Epithelial cell of proximal tubule (primary cell): ENCODE data around the gene CYP2R1. TPM values are rescaled to one million over a fixed set of nuclear protein-coding genes. Genes with fewer than 3 reads are reported as not detected.
A peak's percentile ranks its signal among the peaks of the same experiment; 100 is the strongest.
"Not testable (repeated sequence)": the region's sequence is repeated elsewhere in the genome, so short reads cannot be mapped to it uniquely, and the experiment has no call there.

Source experiments
- DNase-seq: peaks from one replicate; pipeline ENCODE4 v3.0.0-alpha.2; 2011; ENCODE audit warnings: low read depth
- H3K4me3 ChIP-seq: 2 replicates; pipeline ENCODE4 v1.5.1; 2011; ENCODE audit warnings: low read depth, mild to moderate bottlenecking, low read length
- total RNA-seq: library from RNA; depleted of rRNA; stranded (reverse); fragments of >200 nt; gene quantifications from 2 replicates; pipeline ENCODE4 v1.2.3, GENCODE V29; 2015
- TF ChIP-seq, protein P1 (sequence below): conservative IDR thresholded peaks from 2 replicates; pipeline ENCODE4 v1.5.1; 2012; ENCODE audit warnings: low read depth, mild to moderate bottlenecking, low read length

The CYP2R1 gene
- total RNA-seq, 1 donor from 2014 or later: 6.2 TPM

DNA sequence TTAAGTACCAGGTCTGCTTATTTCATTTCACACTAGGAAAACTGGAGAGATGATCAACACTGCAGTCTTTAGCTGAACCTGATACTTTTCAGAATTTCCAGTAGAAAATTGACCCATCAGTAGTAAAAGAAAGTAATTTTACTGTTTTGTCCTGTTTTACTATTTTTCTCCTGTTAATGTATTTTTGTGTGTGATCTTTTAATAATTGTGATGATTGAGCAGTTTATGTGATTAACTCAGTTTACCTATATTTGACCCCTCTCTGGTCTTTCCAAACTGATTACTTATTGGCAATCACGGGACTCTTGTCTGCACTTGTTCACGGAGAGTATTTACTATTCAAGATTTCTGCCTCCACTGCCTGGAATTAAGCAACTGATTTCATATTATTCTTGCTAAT lies 546 bp upstream of the CYP2R1 start:
- TF ChIP-seq, protein P1, sequence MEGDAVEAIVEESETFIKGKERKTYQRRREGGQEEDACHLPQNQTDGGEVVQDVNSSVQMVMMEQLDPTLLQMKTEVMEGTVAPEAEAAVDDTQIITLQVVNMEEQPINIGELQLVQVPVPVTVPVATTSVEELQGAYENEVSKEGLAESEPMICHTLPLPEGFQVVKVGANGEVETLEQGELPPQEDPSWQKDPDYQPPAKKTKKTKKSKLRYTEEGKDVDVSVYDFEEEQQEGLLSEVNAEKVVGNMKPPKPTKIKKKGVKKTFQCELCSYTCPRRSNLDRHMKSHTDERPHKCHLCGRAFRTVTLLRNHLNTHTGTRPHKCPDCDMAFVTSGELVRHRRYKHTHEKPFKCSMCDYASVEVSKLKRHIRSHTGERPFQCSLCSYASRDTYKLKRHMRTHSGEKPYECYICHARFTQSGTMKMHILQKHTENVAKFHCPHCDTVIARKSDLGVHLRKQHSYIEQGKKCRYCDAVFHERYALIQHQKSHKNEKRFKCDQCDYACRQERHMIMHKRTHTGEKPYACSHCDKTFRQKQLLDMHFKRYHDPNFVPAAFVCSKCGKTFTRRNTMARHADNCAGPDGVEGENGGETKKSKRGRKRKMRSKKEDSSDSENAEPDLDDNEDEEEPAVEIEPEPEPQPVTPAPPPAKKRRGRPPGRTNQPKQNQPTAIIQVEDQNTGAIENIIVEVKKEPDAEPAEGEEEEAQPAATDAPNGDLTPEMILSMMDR: no peak
- no peak for DNase-seq
- H3K4me3 ChIP-seq: peak overlapping the region; percentile 59

DNA sequence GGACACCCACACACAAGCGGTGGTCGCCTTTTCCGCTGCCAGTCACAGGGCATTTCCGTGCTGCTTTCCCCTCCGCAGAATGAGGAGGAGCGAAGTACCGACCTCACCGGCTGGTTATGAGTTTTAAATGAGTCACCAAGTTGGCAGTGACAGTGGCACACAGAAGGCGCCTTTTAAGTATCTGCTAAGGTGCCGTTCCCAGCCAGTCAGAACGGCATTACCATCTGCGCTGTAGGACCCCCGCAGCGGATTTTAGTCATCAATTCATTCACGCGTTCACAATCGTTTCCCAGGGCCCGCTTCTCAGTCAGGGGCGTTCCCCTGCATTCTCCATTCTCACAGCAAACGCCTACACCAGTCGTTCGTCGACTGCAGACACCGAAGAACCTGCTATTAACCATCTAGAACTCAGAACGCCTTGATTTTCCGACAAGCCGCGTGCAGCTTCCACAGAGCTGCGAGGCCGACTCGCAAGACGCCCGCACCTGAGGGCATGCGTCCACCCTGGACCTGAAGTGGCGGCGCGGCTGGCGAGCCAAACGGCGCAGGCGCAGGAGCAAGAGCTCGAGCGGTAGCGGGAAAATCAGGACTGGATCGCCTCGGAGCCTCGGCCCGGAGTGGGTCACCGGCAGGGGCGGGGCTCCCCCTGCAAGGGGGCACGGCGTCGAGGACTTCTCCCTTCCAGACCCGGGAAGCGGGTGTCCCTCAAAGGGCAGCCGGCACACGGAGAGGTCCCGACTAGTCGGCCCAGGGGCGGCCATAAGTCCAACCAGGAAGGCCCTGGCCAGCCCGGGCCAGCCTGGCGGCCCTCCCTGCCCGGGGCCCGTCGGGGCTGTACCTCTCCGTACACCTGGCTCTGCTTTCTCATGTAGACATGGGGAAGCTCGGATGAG lies 642 bp downstream of the CYP2R1 start:
- peak; percentile 68 for DNase-seq
- TF ChIP-seq, protein P1: no peak
- H3K4me3 ChIP-seq: peak overlapping the region; percentile 59

DNA sequence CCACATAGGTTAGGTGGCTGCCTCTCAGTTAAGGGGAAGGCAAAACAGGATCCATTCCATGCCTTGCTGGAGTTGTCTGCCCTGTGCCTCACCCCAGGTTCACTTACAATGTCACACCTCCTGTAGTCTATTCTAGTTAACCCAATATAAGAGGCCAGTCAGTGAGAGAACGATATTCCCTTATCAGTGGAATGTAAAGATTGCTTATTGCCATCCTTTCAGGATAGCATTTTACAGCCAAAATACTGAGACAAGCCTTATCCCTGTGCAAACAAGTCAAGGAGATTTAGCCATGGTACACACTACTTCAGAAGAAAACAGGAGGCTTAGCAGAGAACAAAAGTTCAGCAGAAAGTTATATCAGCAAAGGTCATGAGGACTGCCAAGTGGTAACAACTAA lies 5.5 kb downstream of the CYP2R1 start:
- DNase-seq: no peak
- TF ChIP-seq, protein P1: no peak

DNA sequence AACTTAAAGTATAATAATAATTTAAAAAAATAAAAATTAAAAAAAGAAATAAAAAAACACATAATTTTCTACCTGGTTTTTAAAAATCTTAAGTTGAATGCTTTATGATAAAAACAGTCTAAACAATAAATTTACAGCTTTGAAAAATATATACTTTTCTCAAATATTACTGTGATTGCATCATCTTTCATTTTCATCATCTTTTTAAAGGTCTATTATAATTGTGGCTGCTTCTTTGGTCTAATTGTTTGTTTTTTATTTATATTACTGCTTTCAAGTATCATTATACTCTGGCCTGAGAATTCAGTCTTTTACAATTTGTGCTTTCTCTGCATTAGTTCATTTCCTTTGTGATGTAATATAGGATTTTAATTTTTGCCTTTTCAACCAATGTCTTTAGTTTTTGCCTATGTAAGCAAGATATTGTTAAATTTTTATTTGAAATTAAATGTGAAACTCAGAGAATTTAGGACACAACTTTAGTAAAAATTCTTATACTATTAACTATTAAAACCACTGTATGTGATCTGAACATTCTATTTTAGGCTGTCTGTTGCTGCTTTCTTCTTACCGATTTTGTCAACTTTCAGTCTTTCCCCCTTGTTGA lies 7.3 kb downstream of the CYP2R1 start:
- DNase-seq: no peak
- TF ChIP-seq, protein P1: no peak
- no peak overlapping the region for H3K4me3 ChIP-seq

More for the DNA sequence above, 5.5 kb downstream of the CYP2R1 start:
- no peak overlapping the region for H3K4me3 ChIP-seq

DNA sequence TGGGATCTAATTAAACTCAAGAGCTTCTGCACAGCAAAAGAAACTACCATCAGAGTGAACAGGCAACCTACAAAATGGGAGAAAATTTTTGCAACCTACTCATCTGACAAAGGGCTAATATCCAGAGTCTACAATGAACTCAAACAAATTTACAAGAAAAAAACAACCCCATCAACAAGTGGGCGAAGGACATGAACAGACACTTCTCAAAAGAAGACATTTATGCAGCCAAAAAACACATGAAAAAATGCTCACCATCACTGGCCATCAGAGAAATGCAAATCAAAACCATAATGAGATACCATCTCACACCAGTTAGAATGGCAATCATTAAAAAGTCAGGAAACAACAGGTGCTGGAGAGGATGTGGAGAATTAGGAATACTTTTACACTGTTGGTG lies 8.3 kb downstream of the CYP2R1 start:
- not testable (repeated sequence) for H3K4me3 ChIP-seq, DNase-seq

DNA sequence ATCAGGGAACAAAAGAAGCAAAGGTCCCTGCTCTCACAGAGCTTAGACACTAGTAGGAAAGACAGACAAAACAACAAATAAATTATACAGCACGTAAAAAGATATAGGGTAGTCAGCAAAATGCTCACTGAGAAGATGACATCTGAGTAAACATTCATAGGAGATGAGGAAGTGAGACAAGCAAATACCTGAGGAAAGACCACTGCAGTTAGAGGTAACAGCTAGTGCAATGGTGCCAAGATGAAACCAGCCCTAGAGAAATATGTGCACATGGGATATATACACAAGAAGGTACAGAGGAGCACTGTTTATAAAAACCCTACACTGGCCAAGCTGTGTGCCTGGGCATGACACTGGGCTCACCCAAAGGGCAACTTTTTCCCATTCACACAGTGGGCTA lies 9.8 kb downstream of the CYP2R1 start:
- TF ChIP-seq, protein P1: no peak
- no peak overlapping the region for H3K4me3 ChIP-seq
- DNase-seq: no peak

DNA sequence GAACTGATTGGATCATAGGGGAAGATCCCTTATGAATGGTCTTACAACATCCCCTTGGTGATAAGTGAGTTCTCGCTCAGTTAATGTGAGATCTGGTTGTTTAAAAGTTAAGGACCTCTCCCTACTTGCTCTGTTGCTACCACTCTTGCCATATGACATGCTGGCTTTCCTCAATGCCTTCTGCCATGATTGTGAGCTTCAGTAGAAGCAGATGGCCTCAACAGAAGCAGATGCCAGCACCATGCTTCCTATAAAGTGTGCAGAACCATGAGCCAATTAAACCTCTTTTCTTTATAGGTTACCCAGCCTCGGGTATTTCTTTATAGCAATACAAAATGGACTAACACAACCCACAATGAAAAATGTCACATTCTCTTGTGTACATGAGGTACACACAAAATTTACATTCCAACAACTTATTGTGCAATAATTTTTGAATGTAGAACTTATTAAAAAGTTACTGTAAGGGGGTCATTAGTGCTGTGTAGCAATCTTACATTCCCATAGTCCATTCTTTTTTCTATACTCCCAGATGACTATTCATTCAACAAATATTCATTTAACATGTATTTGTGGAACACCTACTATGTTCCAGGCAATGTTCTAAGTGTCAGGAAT lies 10.3 kb downstream of the CYP2R1 start:
- TF ChIP-seq, protein P1: no peak
- DNase-seq: no peak
- H3K4me3 ChIP-seq: no peak overlapping the region
